ENCODE measurements around the gene COL23A1.

- no peak for TF ChIP-seq ZNF302 (CRISPR knock-in tag; IDR thresholded peaks at IDR 0.05)
- TF ChIP-seq CTCF (IDR thresholded peaks at IDR 0.05), result no peak
- no peak for TF ChIP-seq RCOR1 (IDR thresholded peaks at IDR 0.05; ENCODE audit: low read depth, low read length)
- TF ChIP-seq BHLHE40 (IDR thresholded peaks at IDR 0.05; ENCODE audit: low read depth, low read length), result no peak
- no peak for TF ChIP-seq BCL3 (IDR thresholded peaks at IDR 0.05)
These were observed 94.0 kb downstream of the COL23A1 start for GRCh38 chr5:178496214-178496613.

Data from A549 (cell line).